Kidney (tissue), 14 donors: ENCODE data around the gene MYADML2. TPM values are rescaled to one million over a fixed set of nuclear protein-coding genes. Genes with fewer than 3 reads are reported as not detected.
A peak's percentile ranks its signal among the peaks of the same experiment; 100 is the strongest.

ENCODE experiments used
- DNase-seq, 5 donors: peaks; one replicate each; pipeline ENCODE4 v3.0.0-alpha.2; 2013 to 2020
- FAIRE-seq: peaks from 2 replicates; lab custom pipeline; 2012; peaks lifted over from hg19 to GRCh38; lab: Jason Lieb, UNC
- H3K27ac ChIP-seq, 2 donors: one replicate each; pipeline ENCODE4 v1.7.0; 2013; ENCODE audit warnings: low read depth in 2 of 2, low read length in 2 of 2, inconsistent platforms in 1 of 2
- H3K27me3 ChIP-seq: one replicate; pipeline ENCODE4 v1.7.1; 2013; ENCODE audit warnings: low read length, inconsistent platforms; ENCODE audit not compliant: control insufficient read depth, insufficient read depth
- H3K36me3 ChIP-seq, 3 donors: one replicate each; pipeline versions ENCODE4 v1.7.0 to v1.7.1; 2013; ENCODE audit warnings: low read length in 3 of 3, control low read depth in 1 of 3, inconsistent platforms in 1 of 3; ENCODE audit not compliant: insufficient read depth in 3 of 3, control insufficient read depth in 2 of 3
- H3K4me1 ChIP-seq, 3 donors: one replicate each; pipeline versions ENCODE4 v1.7.0 to v1.7.1; 2013; ENCODE audit warnings: low read length in 3 of 3, inconsistent platforms in 1 of 3, low read depth in 1 of 3; ENCODE audit not compliant: control insufficient read depth in 2 of 3, insufficient read depth in 2 of 3
- H3K4me3 ChIP-seq, 3 donors: one replicate each; pipeline versions ENCODE4 v1.7.0 to v1.8.1; 2013; ENCODE audit warnings: low read length in 3 of 3, control low read depth in 1 of 3, inconsistent platforms in 1 of 3
- H3K9ac ChIP-seq, 3 donors: one replicate each; pipeline versions ENCODE4 v1.7.0 to v1.7.1; 2013; ENCODE audit warnings: low read length in 3 of 3, control low read depth in 1 of 3, inconsistent platforms in 1 of 3
- H3K9me3 ChIP-seq, 3 donors: one replicate each; pipeline versions ENCODE4 v1.7.0 to v1.7.1; 2013; ENCODE audit warnings: low read length in 3 of 3, control low read depth in 1 of 3, inconsistent platforms in 1 of 3; ENCODE audit not compliant: control insufficient read depth in 2 of 3, insufficient read depth in 1 of 3
- CTCF ChIP-seq: IDR thresholded peaks from 3 replicates; pipeline ENCODE4 v1.5.1; 2012; ENCODE audit warnings: mild to moderate bottlenecking, moderate library complexity, borderline replicate concordance; ENCODE audit not compliant: insufficient read depth; ENCODE audit errors: extremely low read depth
- intact Hi-C: fragments of 100-400 bp; cut with DNase I; formaldehyde crosslinking; loops from one replicate; pipeline ENCODE4 v1.11.1; 2022
- polyA plus RNA-seq: library from polyadenylated mRNA; stranded (reverse); fragments of 350-450 nt; fragmentation: Illumina TruSeq; extraction: RNeasy Lipid Tissue Mini Kit (QIAGEN cat#74804); gene quantifications from one replicate; pipeline ENCODE4 v1.2.3, GENCODE V29; 2014; ENCODE audit warnings: low read depth, low replicate concordance; ENCODE audit not compliant: insufficient read depth
- total RNA-seq: library from RNA; stranded (reverse); fragmentation: NEBNext Ultra II Directional; extraction: Animal tissue kit (Norgen Biotek cat#: 25700); gene quantifications from one replicate; pipeline ENCODE4 v1.2.1, GENCODE V29; 2021
- donor health status: control.
- donor health status: control.
- donor health status: control.
- donor health status: control.
- donor health status: control.
- donor health status: DM: yes; HTN: yes; CAD: no.
- donor health status: Normal renal cell carcinoma (clear cell type).

MYADML2 gene
- total and polyA plus RNA-seq, 2 donors from 2014 or later: not detected

GRCh38 chr17:81941484-81942166 is 5.4 kb downstream of the MYADML2 start:
- H3K36me3 ChIP-seq: no peaks in the 10 kb centered on the region
- DNase-seq (peak in 1 of 5 donors; percentile 65), FAIRE-seq (no peak)
- no peak overlapping the region for H3K27ac ChIP-seq
- H3K9me3 ChIP-seq: no peaks in the 10 kb centered on the region
- TF ChIP-seq CTCF: no peak
- H3K27me3 ChIP-seq: no peaks in the 10 kb centered on the region
- H3K9ac ChIP-seq: no peak overlapping the region
- no peak overlapping the region for H3K4me3 ChIP-seq
- intact Hi-C loops: no loop called here
- H3K4me1 ChIP-seq: peaks cover 0 to 1% (median 0%) of the 10 kb centered on the region in 3 donors

- peak in 1 of 5 donors; percentile 74 for DNase-seq
- no peak for FAIRE-seq
- H3K4me1 ChIP-seq: peaks cover 0 to 3% (median 0%) of the 10 kb centered on the region in 3 donors
- H3K36me3 ChIP-seq: no peaks in the 10 kb centered on the region
- no peak overlapping the region for H3K9ac ChIP-seq
- intact Hi-C loops: no loop called here
- no peaks in the 10 kb centered on the region for H3K27me3 ChIP-seq
- H3K9me3 ChIP-seq: no peaks in the 10 kb centered on the region
- no peak for TF ChIP-seq CTCF
- H3K4me3 ChIP-seq: no peak overlapping the region
- no peak overlapping the region for H3K27ac ChIP-seq
Measured at GRCh38 chr17:81940538-81941483, 6.2 kb downstream of the MYADML2 start.

- FAIRE-seq (no peak), DNase-seq (no peak)
- Histone ChIP-seq H3K4me1 (peaks cover 0 to 3% (median 0%) of the 10 kb centered on the region in 3 donors), H3K9ac (no peak overlapping the region), H3K27me3 (no peaks in the 10 kb centered on the region), H3K36me3 (no peaks in the 10 kb centered on the region), H3K9me3 (no peaks in the 10 kb centered on the region), H3K27ac (no peak overlapping the region), H3K4me3 (no peak overlapping the region)
- intact Hi-C loops: no loop called here
- TF ChIP-seq CTCF: no peak
Measured at GRCh38 chr17:81939881-81940385, 7.1 kb downstream of the MYADML2 start.
